GM12891 (cell line): ENCODE data around the gene CACNB1.

ENCODE experiments used
- DNase-seq: peaks from one replicate; pipeline ENCODE4 v3.0.0; 2011; ENCODE audit warnings: low spot score; ENCODE audit not compliant: insufficient read length
- FAIRE-seq: peaks from 2 replicates; lab custom pipeline; 2011; peaks lifted over from hg19 to GRCh38; lab: Jason Lieb, UNC
- PAX5 ChIP-seq: IDR thresholded peaks from 2 replicates; pipeline ENCODE4 v1.6.1; 2011; ENCODE audit warnings: low read length, moderate library complexity, mild to moderate bottlenecking; ENCODE audit not compliant: insufficient read depth, severe bottlenecking
- POLR2A ChIP-seq: IDR thresholded peaks from 2 replicates; pipeline ENCODE4 v1.6.1; 2011; ENCODE audit warnings: low read depth, low read length, control low read depth
- POLR2AphosphoS5 ChIP-seq: IDR thresholded peaks from 2 replicates; pipeline ENCODE4 v1.6.1; 2011; ENCODE audit warnings: low read depth, low read length, control low read depth
- POU2F2 ChIP-seq: IDR thresholded peaks from 2 replicates; pipeline ENCODE4 v1.6.1; 2011; ENCODE audit warnings: low read depth, mild to moderate bottlenecking, control low read depth, low read length, moderate library complexity
- SPI1 ChIP-seq: IDR thresholded peaks from 2 replicates; pipeline ENCODE4 v1.6.1; 2011; ENCODE audit warnings: low read depth, low read length, control low read depth
- TAF1 ChIP-seq: IDR thresholded peaks from 2 replicates; pipeline ENCODE4 v1.6.1; 2011; ENCODE audit warnings: low read depth, low read length, control low read depth

The CACNB1 gene

DNA sequence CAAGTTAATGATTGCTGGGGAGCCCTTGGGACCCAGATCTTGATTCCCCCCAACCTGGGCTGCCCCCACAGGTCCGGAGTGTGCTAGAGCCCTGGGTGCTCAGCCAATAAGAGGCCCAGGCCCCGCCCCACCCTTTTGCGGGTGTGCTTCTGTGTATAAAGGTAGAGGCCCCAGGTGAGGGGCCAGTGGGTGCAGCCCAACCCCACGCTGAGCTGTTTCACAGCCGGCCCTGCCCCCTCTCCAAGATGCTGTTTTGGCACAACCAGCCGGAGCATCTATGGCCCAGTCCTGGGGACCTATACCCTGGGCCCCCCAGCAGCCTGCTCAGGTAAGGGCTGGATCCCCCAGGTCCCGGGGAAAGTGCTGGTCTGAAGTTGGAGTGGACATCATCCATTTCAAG lies 40.1 kb upstream of the CACNB1 start:
- FAIRE-seq (no peak), DNase-seq (no peak)
- TF ChIP-seq POU2F2 (no peak), SPI1 (no peak), POLR2A (no peak), PAX5 (no peak), TAF1 (no peak), POLR2AphosphoS5 (no peak)

DNA sequence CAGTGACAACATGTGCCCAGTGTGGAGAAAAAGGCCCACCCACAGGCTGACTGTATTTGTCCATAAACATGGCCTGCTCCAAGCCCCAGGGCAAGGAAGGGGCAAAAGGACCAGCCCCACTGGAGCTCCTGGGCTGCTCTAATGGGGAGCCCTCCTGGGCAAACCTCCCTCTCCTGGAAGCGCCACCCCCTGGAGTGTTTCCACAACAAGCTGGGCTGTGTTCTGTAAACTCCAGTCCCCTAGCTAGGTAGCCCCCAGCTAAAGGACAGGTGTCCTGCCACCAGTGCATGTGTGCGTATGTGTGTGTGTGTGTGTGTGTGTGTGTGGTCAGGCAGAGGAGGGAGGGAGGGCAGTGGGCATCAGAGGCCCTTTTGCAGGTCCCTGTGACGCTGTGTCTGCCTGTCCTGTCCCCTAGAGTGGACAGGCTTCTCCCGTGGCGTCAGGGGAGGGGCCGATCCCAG lies 39.5 kb upstream of the CACNB1 start:
- TF ChIP-seq SPI1: no peak
- no peak for TF ChIP-seq POLR2AphosphoS5
- no peak for TF ChIP-seq POU2F2
- FAIRE-seq: no peak
- DNase-seq: no peak

DNA sequence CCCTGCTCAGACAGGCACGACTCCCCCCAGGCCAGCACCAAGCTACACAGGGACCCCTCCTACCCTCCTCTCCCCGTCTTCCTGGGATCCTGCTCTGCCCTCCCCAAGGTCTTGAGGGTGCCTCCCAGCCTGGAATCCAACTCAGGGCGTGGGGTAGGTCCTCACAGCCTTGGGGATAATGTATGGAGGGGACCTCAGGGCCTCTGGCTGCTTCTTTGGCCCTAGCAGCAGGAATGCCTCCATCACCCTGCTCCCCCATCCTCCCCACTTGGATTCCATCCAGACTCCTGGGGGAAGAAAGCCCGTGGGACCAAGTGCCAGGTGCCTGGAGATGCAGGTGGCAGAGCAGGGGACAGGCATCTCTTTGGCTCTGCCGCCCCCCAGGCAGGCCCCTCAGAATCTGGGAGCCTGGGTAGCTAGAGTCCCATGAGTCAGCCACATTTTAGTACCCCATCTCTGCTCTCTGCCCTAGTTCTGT lies 39.0 kb upstream of the CACNB1 start:
- DNase-seq (no peak), FAIRE-seq (no peak)
- TF ChIP-seq SPI1: no peak
- TF ChIP-seq POLR2A: no peak
- no peak for TF ChIP-seq POLR2AphosphoS5
- no peak for TF ChIP-seq POU2F2
- no peak for TF ChIP-seq TAF1
- no peak for TF ChIP-seq PAX5

DNA sequence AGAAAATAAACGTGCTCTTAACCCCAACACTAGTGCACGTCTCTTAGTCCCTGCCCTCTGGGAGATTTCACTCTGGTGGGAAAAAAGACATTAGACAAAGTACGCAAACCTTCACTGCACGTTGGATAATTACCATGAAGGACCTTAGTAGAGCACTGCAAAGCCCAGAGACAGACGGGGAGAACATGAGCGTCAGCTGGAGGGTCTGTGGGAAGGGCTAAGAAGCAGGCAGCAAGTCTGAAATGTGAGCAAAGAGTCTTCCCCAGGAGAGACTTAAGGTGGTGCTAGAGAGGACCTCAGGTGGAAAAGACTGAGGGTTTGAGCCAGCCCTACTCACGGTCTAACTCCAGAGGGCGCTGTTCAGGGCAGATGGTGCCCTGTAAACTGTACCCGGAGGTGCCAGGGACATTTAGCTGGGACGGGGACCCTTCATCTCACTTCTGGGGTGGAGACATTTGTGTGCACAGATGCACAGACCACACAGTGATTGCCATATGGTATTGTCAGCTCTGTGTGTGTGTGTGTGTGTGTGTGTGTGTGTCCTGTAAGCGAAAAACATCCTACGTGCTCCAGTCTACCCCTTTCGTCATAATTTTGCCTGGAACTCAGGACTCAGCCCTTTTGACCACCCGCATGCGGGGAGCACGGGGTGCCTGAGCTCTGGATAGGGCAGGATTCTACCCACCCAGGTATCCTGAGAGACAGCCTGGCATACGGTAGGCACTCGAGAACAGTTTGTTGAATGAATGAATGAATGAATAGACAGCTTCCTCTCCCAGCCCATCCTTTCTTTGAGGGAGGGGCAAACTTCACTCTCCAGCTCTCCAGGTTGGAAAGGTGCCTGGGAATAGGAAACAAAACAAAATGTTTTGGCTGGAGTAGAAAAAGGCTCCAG lies 38.3 kb upstream of the CACNB1 start:
- TF ChIP-seq SPI1 (no peak), POU2F2 (no peak), TAF1 (no peak), POLR2AphosphoS5 (no peak), PAX5 (no peak), POLR2A (no peak)
- FAIRE-seq (peak; percentile 87), DNase-seq (peak; percentile 71)

DNA sequence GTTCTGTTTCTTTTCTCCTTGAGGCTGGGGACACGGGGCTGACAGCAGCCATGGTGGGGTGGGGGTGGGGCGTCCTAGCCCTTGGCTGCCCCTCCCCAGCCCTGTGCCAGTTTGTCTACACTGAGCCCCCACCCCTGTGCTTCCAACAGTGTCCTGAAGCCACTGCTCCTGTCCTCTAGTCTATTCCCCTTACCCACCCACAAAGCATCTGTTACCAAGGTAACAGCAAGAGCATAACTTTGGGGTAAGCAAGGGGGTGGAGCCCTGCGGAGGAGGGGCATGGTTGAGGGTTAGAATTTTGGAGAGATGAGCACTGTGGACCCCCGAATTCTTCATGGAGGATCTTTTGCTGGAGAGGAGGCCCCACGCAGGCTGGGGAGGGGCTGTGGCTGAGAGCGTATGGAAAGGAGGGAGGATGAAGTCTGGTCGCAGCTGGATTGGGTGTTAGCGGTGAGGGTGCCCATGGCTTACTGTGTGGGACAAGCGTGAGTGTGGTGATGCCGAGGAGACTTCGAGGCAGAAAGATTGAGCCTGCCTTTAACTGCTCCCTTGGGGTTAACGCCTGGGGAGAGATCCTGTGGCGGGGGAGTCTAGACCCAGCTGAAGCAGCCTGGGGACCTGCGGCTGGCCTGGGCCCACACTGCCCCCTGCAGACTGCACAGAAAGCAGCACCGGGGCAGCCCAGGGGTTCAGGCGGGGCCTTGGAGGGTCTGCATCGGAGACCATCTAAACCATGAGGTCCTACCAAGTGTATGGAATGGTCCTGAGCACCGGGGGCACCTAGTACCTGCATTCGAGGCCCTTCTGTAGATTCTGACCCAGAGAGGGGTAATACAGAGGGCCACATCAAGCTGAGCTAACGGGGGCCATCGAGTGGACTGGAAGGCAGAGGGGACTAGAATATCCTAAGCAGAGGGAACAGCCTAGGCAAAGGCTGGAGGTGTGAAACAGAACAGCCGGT lies 34.4 kb upstream of the CACNB1 start:
- DNase-seq: peak; percentile 77
- TF ChIP-seq TAF1: no peak
- TF ChIP-seq POLR2A: no peak
- TF ChIP-seq PAX5: no peak
- no peak for TF ChIP-seq SPI1
- no peak for TF ChIP-seq POLR2AphosphoS5
- TF ChIP-seq POU2F2: no peak
- peak; percentile 23 for FAIRE-seq

DNA sequence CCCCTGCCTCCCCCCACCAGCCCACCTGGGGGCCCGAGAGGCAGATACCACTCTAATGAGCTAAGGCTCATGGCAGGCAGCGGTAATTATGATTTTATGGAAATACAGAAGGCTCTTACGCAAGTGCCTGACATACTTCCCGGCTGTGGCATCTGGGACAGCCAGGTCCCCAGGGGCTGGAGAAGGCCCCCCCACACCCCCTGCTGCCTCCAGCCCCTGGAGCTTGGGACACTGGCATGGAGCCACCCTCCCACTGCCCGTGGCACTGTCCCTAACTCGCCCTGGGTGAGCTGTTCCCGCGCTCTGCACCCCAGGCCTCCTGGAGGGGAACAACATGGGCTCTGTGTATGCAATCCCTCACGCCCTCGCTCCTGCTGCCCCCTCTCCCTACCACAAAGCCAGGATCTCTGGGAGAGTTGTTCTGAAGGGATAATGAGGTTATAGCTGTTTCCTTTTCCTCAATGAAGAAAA lies 33.7 kb upstream of the CACNB1 start:
- no peak for FAIRE-seq
- TF ChIP-seq PAX5: no peak
- no peak for TF ChIP-seq SPI1
- TF ChIP-seq POLR2AphosphoS5: no peak
- no peak for TF ChIP-seq POLR2A
- TF ChIP-seq POU2F2: no peak
- TF ChIP-seq TAF1: no peak
- DNase-seq: no peak

DNA sequence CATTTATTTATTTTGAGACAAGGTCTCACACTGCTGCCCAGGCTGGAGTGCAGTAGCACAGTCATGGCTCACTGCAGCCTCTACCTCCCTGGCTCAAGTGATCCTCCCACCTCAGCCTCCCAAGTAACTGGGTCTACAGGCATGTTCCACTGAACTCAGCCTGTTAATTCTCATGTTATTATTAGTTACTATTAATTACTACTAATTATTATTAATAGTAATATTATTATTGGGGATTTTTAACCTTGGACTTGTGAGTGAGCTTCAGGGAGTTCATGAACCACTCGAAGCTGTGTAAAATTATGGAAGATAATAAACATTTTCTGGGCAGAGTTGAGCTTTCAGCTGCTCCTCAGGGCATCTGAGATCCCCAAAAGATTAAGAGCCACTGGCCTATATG lies 32.9 kb upstream of the CACNB1 start:
- FAIRE-seq (no peak), DNase-seq (no peak)
- TF ChIP-seq SPI1 (no peak), POLR2A (no peak), POU2F2 (no peak), POLR2AphosphoS5 (no peak), PAX5 (no peak), TAF1 (no peak)

DNA sequence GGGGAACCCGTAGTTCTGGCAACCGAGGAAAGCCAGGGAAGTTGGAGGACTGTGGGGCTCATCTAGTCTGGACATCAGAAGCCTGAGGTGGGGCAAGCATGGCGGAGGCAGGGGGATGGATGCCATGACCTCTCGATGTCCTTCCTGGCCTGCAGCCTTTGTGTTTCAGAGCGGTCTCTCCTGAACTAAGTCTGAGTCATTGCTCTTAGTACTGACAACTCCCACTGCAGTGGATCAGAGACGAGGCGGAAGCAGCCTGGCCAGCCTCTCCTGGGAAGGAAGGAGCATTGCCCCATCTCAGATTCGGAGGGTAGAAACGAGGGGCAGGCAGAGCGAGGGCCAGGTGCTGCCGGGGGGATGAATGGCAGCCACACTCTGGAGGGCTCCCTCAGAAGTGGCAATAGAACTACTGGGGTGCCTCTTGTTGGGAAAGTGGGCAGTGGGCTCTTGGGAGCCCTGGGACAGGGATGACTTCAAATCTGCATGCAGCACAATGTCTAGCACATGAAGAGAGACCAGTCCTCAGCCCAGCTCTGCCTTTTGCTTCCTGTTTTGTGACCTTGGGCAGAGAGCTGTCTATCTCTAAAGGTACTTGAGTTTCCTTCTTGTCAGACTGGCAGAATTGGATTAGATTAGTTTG lies 31.9 kb upstream of the CACNB1 start:
- no peak for DNase-seq
- TF ChIP-seq POLR2A (no peak), PAX5 (no peak), POU2F2 (no peak), TAF1 (no peak), SPI1 (no peak)
- no peak for FAIRE-seq

DNA sequence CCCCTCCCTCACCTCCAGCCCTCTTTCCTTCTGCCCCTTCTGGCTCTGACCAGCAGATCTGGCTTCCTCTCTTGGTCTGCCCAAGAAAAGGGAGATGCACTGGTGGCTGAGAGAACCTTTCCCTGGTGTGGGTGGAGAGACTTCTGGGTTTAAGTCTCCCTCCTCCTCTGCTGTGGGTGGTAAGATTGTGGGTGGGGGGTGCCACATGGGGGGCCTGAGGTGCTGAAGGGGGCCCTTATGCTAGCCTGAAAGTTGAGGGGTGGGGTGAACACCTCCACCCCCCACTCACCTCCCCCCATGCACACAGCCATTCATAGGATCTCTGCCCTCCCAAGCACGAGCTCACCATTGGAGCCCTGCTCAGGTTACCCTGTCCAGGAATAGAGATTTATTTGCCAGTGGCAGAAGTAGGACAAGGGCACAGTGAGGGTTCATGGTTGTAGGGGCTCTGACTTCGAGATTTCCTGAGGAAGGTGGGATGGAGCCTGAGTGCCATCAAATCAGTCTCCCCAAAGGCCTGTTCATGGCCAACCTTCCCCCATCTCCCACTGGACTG lies 30.0 kb upstream of the CACNB1 start:
- DNase-seq: no peak
- TF ChIP-seq TAF1 (no peak), POU2F2 (no peak), SPI1 (no peak), POLR2A (no peak), POLR2AphosphoS5 (no peak), PAX5 (no peak)
- FAIRE-seq: no peak
